ENCODE results near the gene SEZ6L.

Gene SEZ6L

GRCh38 chr22:26215736-26216135 lies 46.5 kb downstream of the SEZ6L start:
- Histone ChIP-seq H3K36me3 (ENCODE audit: insufficient read depth, low read length) (no peaks in the 10 kb centered on the region), H3K9me3 (ENCODE audit: low read depth, low read length) (no peaks in the 10 kb centered on the region), H3K9ac (ENCODE audit: insufficient read length) (no peak overlapping the region), H3K4me3 (no peak overlapping the region), H3K27ac (no peak overlapping the region)
- TF ChIP-seq FOXP2 (optimal IDR thresholded peaks at IDR 0.05; ENCODE audit: control extremely low read depth, extremely low read length, insufficient read depth) (no peak), EZH2 (IDR thresholded peaks at IDR 0.05) (no peak), POLR2AphosphoS5 (IDR thresholded peaks at IDR 0.05; ENCODE audit: borderline replicate concordance, low read depth, low read length) (no peak)
- no peak for DNase-seq (ENCODE audit: low read depth, low spot score)

- Histone ChIP-seq H3K4me3 (no peak overlapping the region), H3K27ac (no peak overlapping the region), H3K9ac (ENCODE audit: insufficient read length) (no peak overlapping the region), H3K9me3 (ENCODE audit: low read depth, low read length) (no peaks in the 10 kb centered on the region), H3K36me3 (ENCODE audit: insufficient read depth, low read length) (no peaks in the 10 kb centered on the region)
- DNase-seq (ENCODE audit: low read depth, low spot score), result no peak
- no peak for TF ChIP-seq EZH2 (IDR thresholded peaks at IDR 0.05)
- TF ChIP-seq POLR2AphosphoS5 (IDR thresholded peaks at IDR 0.05; ENCODE audit: borderline replicate concordance, low read depth, low read length), result no peak
- TF ChIP-seq FOXP2 (optimal IDR thresholded peaks at IDR 0.05; ENCODE audit: control extremely low read depth, extremely low read length, insufficient read depth), result no peak
Observed at GRCh38 chr22:26225207-26225606, 55.9 kb downstream of the SEZ6L start.

GRCh38 chr22:26226538-26227297 lies 57.5 kb downstream of the SEZ6L start:
- no peak for DNase-seq (ENCODE audit: low read depth, low spot score)
- TF ChIP-seq EZH2 (IDR thresholded peaks at IDR 0.05) (no peak), POLR2AphosphoS5 (IDR thresholded peaks at IDR 0.05; ENCODE audit: borderline replicate concordance, low read depth, low read length) (no peak), FOXP2 (optimal IDR thresholded peaks at IDR 0.05; ENCODE audit: control extremely low read depth, extremely low read length, insufficient read depth) (no peak)
- no peak overlapping the region for H3K9ac ChIP-seq (ENCODE audit: insufficient read length)
- H3K4me3 ChIP-seq, result no peak overlapping the region
- H3K27ac ChIP-seq, result no peak overlapping the region
- no peaks in the 10 kb centered on the region for H3K36me3 ChIP-seq (ENCODE audit: insufficient read depth, low read length)
- H3K9me3 ChIP-seq (ENCODE audit: low read depth, low read length), result no peaks in the 10 kb centered on the region

GRCh38 chr22:26229910-26230309 lies 60.6 kb downstream of the SEZ6L start:
- DNase-seq (ENCODE audit: low read depth, low spot score), result no peak
- no peak overlapping the region for H3K4me3 ChIP-seq
- H3K27ac ChIP-seq, result no peak overlapping the region
- H3K9me3 ChIP-seq (ENCODE audit: low read depth, low read length), result no peaks in the 10 kb centered on the region
- no peak overlapping the region for H3K9ac ChIP-seq (ENCODE audit: insufficient read length)
- H3K36me3 ChIP-seq (ENCODE audit: insufficient read depth, low read length), result no peaks in the 10 kb centered on the region
- no peak for TF ChIP-seq FOXP2 (optimal IDR thresholded peaks at IDR 0.05; ENCODE audit: control extremely low read depth, extremely low read length, insufficient read depth)
- no peak for TF ChIP-seq EZH2 (IDR thresholded peaks at IDR 0.05)
- no peak for TF ChIP-seq POLR2AphosphoS5 (IDR thresholded peaks at IDR 0.05; ENCODE audit: borderline replicate concordance, low read depth, low read length)

- no peak for DNase-seq (ENCODE audit: low read depth, low spot score)
- TF ChIP-seq EZH2 (IDR thresholded peaks at IDR 0.05) (no peak), POLR2AphosphoS5 (IDR thresholded peaks at IDR 0.05; ENCODE audit: borderline replicate concordance, low read depth, low read length) (no peak), FOXP2 (optimal IDR thresholded peaks at IDR 0.05; ENCODE audit: control extremely low read depth, extremely low read length, insufficient read depth) (no peak)
- no peak overlapping the region for H3K4me3 ChIP-seq
- no peaks in the 10 kb centered on the region for H3K9me3 ChIP-seq (ENCODE audit: low read depth, low read length)
- H3K27ac ChIP-seq, result no peak overlapping the region
- H3K9ac ChIP-seq (ENCODE audit: insufficient read length), result no peak overlapping the region
- H3K36me3 ChIP-seq (ENCODE audit: insufficient read depth, low read length), result no peaks in the 10 kb centered on the region
Observed at GRCh38 chr22:26234296-26234695, 65.0 kb downstream of the SEZ6L start.

- Histone ChIP-seq H3K4me3 (no peak overlapping the region), H3K9me3 (ENCODE audit: low read depth, low read length) (no peaks in the 10 kb centered on the region), H3K9ac (ENCODE audit: insufficient read length) (no peak overlapping the region), H3K27ac (no peak overlapping the region), H3K36me3 (ENCODE audit: insufficient read depth, low read length) (no peaks in the 10 kb centered on the region)
- DNase-seq (ENCODE audit: low read depth, low spot score), result no peak
- no peak for TF ChIP-seq POLR2AphosphoS5 (IDR thresholded peaks at IDR 0.05; ENCODE audit: borderline replicate concordance, low read depth, low read length)
- no peak for TF ChIP-seq EZH2 (IDR thresholded peaks at IDR 0.05)
- TF ChIP-seq FOXP2 (optimal IDR thresholded peaks at IDR 0.05; ENCODE audit: control extremely low read depth, extremely low read length, insufficient read depth), result no peak
Observed at GRCh38 chr22:26235792-26236487, 66.7 kb downstream of the SEZ6L start.

- DNase-seq (ENCODE audit: low read depth, low spot score), result no peak
- no peaks in the 10 kb centered on the region for H3K9me3 ChIP-seq (ENCODE audit: low read depth, low read length)
- no peak overlapping the region for H3K27ac ChIP-seq
- H3K36me3 ChIP-seq (ENCODE audit: insufficient read depth, low read length), result no peaks in the 10 kb centered on the region
- H3K9ac ChIP-seq (ENCODE audit: insufficient read length), result no peak overlapping the region
- H3K4me3 ChIP-seq, result no peak overlapping the region
- no peak for TF ChIP-seq FOXP2 (optimal IDR thresholded peaks at IDR 0.05; ENCODE audit: control extremely low read depth, extremely low read length, insufficient read depth)
- TF ChIP-seq EZH2 (IDR thresholded peaks at IDR 0.05), result no peak
- TF ChIP-seq POLR2AphosphoS5 (IDR thresholded peaks at IDR 0.05; ENCODE audit: borderline replicate concordance, low read depth, low read length), result no peak
Observed at GRCh38 chr22:26236991-26237390, 67.7 kb downstream of the SEZ6L start.

- Histone ChIP-seq H3K36me3 (ENCODE audit: insufficient read depth, low read length) (no peaks in the 10 kb centered on the region), H3K9ac (ENCODE audit: insufficient read length) (no peak overlapping the region), H3K27ac (no peak overlapping the region), H3K4me3 (no peak overlapping the region), H3K9me3 (ENCODE audit: low read depth, low read length) (no peaks in the 10 kb centered on the region)
- no peak for TF ChIP-seq FOXP2 (optimal IDR thresholded peaks at IDR 0.05; ENCODE audit: control extremely low read depth, extremely low read length, insufficient read depth)
- no peak for TF ChIP-seq EZH2 (IDR thresholded peaks at IDR 0.05)
- TF ChIP-seq POLR2AphosphoS5 (IDR thresholded peaks at IDR 0.05; ENCODE audit: borderline replicate concordance, low read depth, low read length), result no peak
- no peak for DNase-seq (ENCODE audit: low read depth, low spot score)
Observed at GRCh38 chr22:26238596-26238995, 69.3 kb downstream of the SEZ6L start.
